Mammary epithelial cell (primary cell): ENCODE data around the gene CIRBP.

ENCODE experiments used
- EZH2 ChIP-seq: IDR thresholded peaks from 2 replicates; pipeline ENCODE4 v1.6.1; 2012; ENCODE audit warnings: low read length, inconsistent platforms, borderline replicate concordance
- TF ChIP-seq, protein P1 (sequence below), 2 donors: IDR thresholded peaks in 1 of 2; conservative IDR thresholded peaks in 1 of 2; 2 replicates each; pipeline ENCODE4 v1.5.1; 2011 to 2012; ENCODE audit warnings: inconsistent platforms in 2 of 2, low read length in 2 of 2, mild to moderate bottlenecking in 2 of 2, control low read depth in 1 of 2, low read depth in 1 of 2; ENCODE audit not compliant: insufficient read depth in 1 of 2; ENCODE audit errors: extremely low read depth in 1 of 2

DNA sequence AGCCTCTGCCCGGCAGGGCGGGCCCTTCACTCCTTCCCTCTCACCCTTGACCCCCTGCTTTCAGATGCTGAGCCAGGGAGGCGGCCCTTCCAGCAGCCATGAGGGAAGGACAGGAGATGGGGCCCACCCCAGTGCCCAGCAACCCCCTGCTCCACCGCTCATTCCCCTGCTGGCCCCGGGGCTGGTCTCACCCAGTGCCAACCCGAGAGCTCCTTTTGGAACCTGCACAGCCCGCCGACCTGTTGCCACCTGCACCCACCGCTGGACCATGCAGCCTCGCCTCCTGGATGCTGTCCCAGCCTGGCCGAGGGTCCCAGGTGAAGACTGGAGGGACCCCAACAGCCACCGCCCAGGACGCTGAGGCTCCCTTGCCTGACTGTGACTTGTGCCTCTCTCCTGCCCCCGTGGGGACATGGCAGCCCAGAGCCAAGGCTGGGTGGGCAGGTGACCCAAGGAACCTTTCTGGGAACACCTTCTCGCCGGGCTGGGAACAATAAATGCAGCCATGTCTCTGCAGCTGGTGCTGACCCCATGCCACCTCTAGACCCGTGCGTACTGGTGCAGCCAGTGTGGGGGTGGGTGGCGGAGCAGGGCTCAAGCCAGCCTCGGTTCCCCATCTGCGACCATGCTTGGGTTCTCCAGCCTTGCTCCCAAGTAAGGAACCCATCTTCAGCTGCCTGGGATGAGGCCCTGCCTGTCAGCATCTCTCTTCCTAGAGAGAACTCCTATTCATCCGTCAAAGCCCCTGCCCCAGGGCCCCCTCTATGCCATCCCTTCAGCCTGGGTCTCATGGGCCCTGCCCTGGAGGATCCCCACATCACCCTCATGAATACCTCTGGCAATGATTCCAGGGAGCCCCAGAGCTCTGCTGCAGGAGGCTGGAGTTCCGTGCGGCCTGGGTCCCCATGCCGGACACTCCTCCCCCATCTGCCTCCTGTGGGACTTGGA, 9.9 kb downstream of the CIRBP start:
- TF ChIP-seq, protein P1, sequence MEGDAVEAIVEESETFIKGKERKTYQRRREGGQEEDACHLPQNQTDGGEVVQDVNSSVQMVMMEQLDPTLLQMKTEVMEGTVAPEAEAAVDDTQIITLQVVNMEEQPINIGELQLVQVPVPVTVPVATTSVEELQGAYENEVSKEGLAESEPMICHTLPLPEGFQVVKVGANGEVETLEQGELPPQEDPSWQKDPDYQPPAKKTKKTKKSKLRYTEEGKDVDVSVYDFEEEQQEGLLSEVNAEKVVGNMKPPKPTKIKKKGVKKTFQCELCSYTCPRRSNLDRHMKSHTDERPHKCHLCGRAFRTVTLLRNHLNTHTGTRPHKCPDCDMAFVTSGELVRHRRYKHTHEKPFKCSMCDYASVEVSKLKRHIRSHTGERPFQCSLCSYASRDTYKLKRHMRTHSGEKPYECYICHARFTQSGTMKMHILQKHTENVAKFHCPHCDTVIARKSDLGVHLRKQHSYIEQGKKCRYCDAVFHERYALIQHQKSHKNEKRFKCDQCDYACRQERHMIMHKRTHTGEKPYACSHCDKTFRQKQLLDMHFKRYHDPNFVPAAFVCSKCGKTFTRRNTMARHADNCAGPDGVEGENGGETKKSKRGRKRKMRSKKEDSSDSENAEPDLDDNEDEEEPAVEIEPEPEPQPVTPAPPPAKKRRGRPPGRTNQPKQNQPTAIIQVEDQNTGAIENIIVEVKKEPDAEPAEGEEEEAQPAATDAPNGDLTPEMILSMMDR (conservative IDR thresholded peaks at IDR 0.05 in 1 of 2, IDR thresholded peaks at IDR 0.05 in 1 of 2; ENCODE audit: extremely low read depth in 1 of 2, insufficient read depth in 1 of 2, low read depth in 1 of 2, low read length in 2 of 2): no peak
- TF ChIP-seq EZH2: no peak
